ENCODE measurements around the gene PIGQ. TPM values are rescaled to one million over a fixed set of nuclear protein-coding genes. Genes with fewer than 3 reads are reported as not detected.

Gene PIGQ
- polyA plus RNA-seq, 2 donors = 22.8 to 40.1 TPM

- Histone ChIP-seq H3K27ac (ENCODE audit: low read depth in 2 of 2, low read length in 1 of 2) (no peak overlapping the region), H3K4me3 (ENCODE audit: low read depth in 1 of 2, low read length in 2 of 2) (no peak overlapping the region), H3K4me1 (ENCODE audit: control insufficient read depth in 2 of 2, insufficient read depth in 2 of 2, low read length in 1 of 2) (peaks cover 0 to 3% of the 10 kb centered on the region in 2 donors), H3K36me3 (ENCODE audit: control insufficient read depth in 2 of 2, insufficient read depth in 2 of 2, low read length in 1 of 2) (peaks cover 0 to 20% of the 10 kb centered on the region in 2 donors), H3K27me3 (ENCODE audit: control insufficient read depth in 1 of 2, insufficient read depth in 2 of 2, low read length in 2 of 2) (no peaks in the 10 kb centered on the region), H3K9me3 (ENCODE audit: control insufficient read depth in 2 of 2, insufficient read depth in 1 of 2, low read depth in 1 of 2, low read length in 1 of 2) (no peaks in the 10 kb centered on the region)
- 19 to 39% methylated on average over 34 of the region's 34 CpGs for WGBS, 2 donors
Observed at GRCh38 chr16:578870-579405, 9.2 kb downstream of the PIGQ start.

- Histone ChIP-seq H3K4me3 (ENCODE audit: low read depth in 1 of 2, low read length in 2 of 2) (no peak overlapping the region), H3K27ac (ENCODE audit: low read depth in 2 of 2, low read length in 1 of 2) (no peak overlapping the region), H3K27me3 (ENCODE audit: control insufficient read depth in 1 of 2, insufficient read depth in 2 of 2, low read length in 2 of 2) (no peaks in the 10 kb centered on the region), H3K36me3 (ENCODE audit: control insufficient read depth in 2 of 2, insufficient read depth in 2 of 2, low read length in 1 of 2) (peaks cover 0 to 7% of the 10 kb centered on the region in 2 donors), H3K4me1 (ENCODE audit: control insufficient read depth in 2 of 2, insufficient read depth in 2 of 2, low read length in 1 of 2) (peaks cover 0 to 3% of the 10 kb centered on the region in 2 donors), H3K9me3 (ENCODE audit: control insufficient read depth in 2 of 2, insufficient read depth in 1 of 2, low read depth in 1 of 2, low read length in 1 of 2) (no peaks in the 10 kb centered on the region)
- WGBS, 2 donors = 76 to 89% methylated on average over 26 to 27 of the region's 27 CpGs
Observed at GRCh38 chr16:580141-580945, 10.6 kb downstream of the PIGQ start.

- H3K9me3 ChIP-seq (ENCODE audit: control insufficient read depth in 2 of 2, insufficient read depth in 1 of 2, low read depth in 1 of 2, low read length in 1 of 2) = no peaks in the 10 kb centered on the region
- no peak overlapping the region for H3K27ac ChIP-seq (ENCODE audit: low read depth in 2 of 2, low read length in 1 of 2)
- 92 to 96% methylated on average over 19 of the region's 19 CpGs for WGBS, 2 donors
- no peak overlapping the region for H3K4me3 ChIP-seq (ENCODE audit: low read depth in 1 of 2, low read length in 2 of 2)
- no peaks in the 10 kb centered on the region for H3K27me3 ChIP-seq (ENCODE audit: control insufficient read depth in 1 of 2, insufficient read depth in 2 of 2, low read length in 2 of 2)
- peaks cover 0 to under 1% of the 10 kb centered on the region in 2 donors for H3K36me3 ChIP-seq (ENCODE audit: control insufficient read depth in 2 of 2, insufficient read depth in 2 of 2, low read length in 1 of 2)
- H3K4me1 ChIP-seq (ENCODE audit: control insufficient read depth in 2 of 2, insufficient read depth in 2 of 2, low read length in 1 of 2) = peaks cover 0 to 3% of the 10 kb centered on the region in 2 donors
Observed at GRCh38 chr16:580946-581498, 11.3 kb downstream of the PIGQ start.

GRCh38 chr16:582218-582613 is 12.4 kb downstream of the PIGQ start:
- no peak overlapping the region for H3K4me3 ChIP-seq (ENCODE audit: low read depth in 1 of 2, low read length in 2 of 2)
- no peak overlapping the region for H3K27ac ChIP-seq (ENCODE audit: low read depth in 2 of 2, low read length in 1 of 2)
- 81 to 90% methylated on average over 17 to 18 of the region's 18 CpGs for WGBS, 2 donors
- H3K27me3 ChIP-seq (ENCODE audit: control insufficient read depth in 1 of 2, insufficient read depth in 2 of 2, low read length in 2 of 2) = no peaks in the 10 kb centered on the region
- peaks cover 0 to 3% of the 10 kb centered on the region in 2 donors for H3K4me1 ChIP-seq (ENCODE audit: control insufficient read depth in 2 of 2, insufficient read depth in 2 of 2, low read length in 1 of 2)
- H3K9me3 ChIP-seq (ENCODE audit: control insufficient read depth in 2 of 2, insufficient read depth in 1 of 2, low read depth in 1 of 2, low read length in 1 of 2) = no peaks in the 10 kb centered on the region
- no peaks in the 10 kb centered on the region for H3K36me3 ChIP-seq (ENCODE audit: control insufficient read depth in 2 of 2, insufficient read depth in 2 of 2, low read length in 1 of 2)

GRCh38 chr16:582614-583331 is 13.0 kb downstream of the PIGQ start:
- Histone ChIP-seq H3K27me3 (ENCODE audit: control insufficient read depth in 1 of 2, insufficient read depth in 2 of 2, low read length in 2 of 2) (no peaks in the 10 kb centered on the region), H3K4me3 (ENCODE audit: low read depth in 1 of 2, low read length in 2 of 2) (no peak overlapping the region), H3K27ac (ENCODE audit: low read depth in 2 of 2, low read length in 1 of 2) (no peak overlapping the region), H3K9me3 (ENCODE audit: control insufficient read depth in 2 of 2, insufficient read depth in 1 of 2, low read depth in 1 of 2, low read length in 1 of 2) (no peaks in the 10 kb centered on the region), H3K36me3 (ENCODE audit: control insufficient read depth in 2 of 2, insufficient read depth in 2 of 2, low read length in 1 of 2) (no peaks in the 10 kb centered on the region), H3K4me1 (ENCODE audit: control insufficient read depth in 2 of 2, insufficient read depth in 2 of 2, low read length in 1 of 2) (peaks cover 0 to 6% of the 10 kb centered on the region in 2 donors)
- 80 to 86% methylated on average over 21 of the region's 21 CpGs for WGBS, 2 donors

GRCh38 chr16:583470-583814 is 13.7 kb downstream of the PIGQ start:
- H3K9me3 ChIP-seq (ENCODE audit: control insufficient read depth in 2 of 2, insufficient read depth in 1 of 2, low read depth in 1 of 2, low read length in 1 of 2) = no peaks in the 10 kb centered on the region
- WGBS, 2 donors = 60% methylated on average over 16 of the region's 16 CpGs
- H3K4me3 ChIP-seq (ENCODE audit: low read depth in 1 of 2, low read length in 2 of 2) = no peak overlapping the region
- no peak overlapping the region for H3K27ac ChIP-seq (ENCODE audit: low read depth in 2 of 2, low read length in 1 of 2)
- no peaks in the 10 kb centered on the region for H3K27me3 ChIP-seq (ENCODE audit: control insufficient read depth in 1 of 2, insufficient read depth in 2 of 2, low read length in 2 of 2)
- peaks cover 0 to 12% of the 10 kb centered on the region in 2 donors for H3K4me1 ChIP-seq (ENCODE audit: control insufficient read depth in 2 of 2, insufficient read depth in 2 of 2, low read length in 1 of 2)
- H3K36me3 ChIP-seq (ENCODE audit: control insufficient read depth in 2 of 2, insufficient read depth in 2 of 2, low read length in 1 of 2) = no peaks in the 10 kb centered on the region

GRCh38 chr16:583815-584591 is 14.2 kb downstream of the PIGQ start:
- Histone ChIP-seq H3K4me1 (ENCODE audit: control insufficient read depth in 2 of 2, insufficient read depth in 2 of 2, low read length in 1 of 2) (peaks cover 0 to 11% of the 10 kb centered on the region in 2 donors), H3K9me3 (ENCODE audit: control insufficient read depth in 2 of 2, insufficient read depth in 1 of 2, low read depth in 1 of 2, low read length in 1 of 2) (no peaks in the 10 kb centered on the region), H3K4me3 (ENCODE audit: low read depth in 1 of 2, low read length in 2 of 2) (no peak overlapping the region), H3K36me3 (ENCODE audit: control insufficient read depth in 2 of 2, insufficient read depth in 2 of 2, low read length in 1 of 2) (no peaks in the 10 kb centered on the region), H3K27ac (ENCODE audit: low read depth in 2 of 2, low read length in 1 of 2) (no peak overlapping the region), H3K27me3 (ENCODE audit: control insufficient read depth in 1 of 2, insufficient read depth in 2 of 2, low read length in 2 of 2) (no peaks in the 10 kb centered on the region)
- WGBS, 2 donors = 48 to 59% methylated on average over 33 to 38 of the region's 38 CpGs

GRCh38 chr16:585351-585750 is 15.6 kb downstream of the PIGQ start:
- WGBS, 2 donors = 19 to 20% methylated on average over 10 of the region's 10 CpGs
- H3K9me3 ChIP-seq (ENCODE audit: control insufficient read depth in 2 of 2, insufficient read depth in 1 of 2, low read depth in 1 of 2, low read length in 1 of 2) = no peaks in the 10 kb centered on the region
- H3K4me1 ChIP-seq (ENCODE audit: control insufficient read depth in 2 of 2, insufficient read depth in 2 of 2, low read length in 1 of 2) = peaks cover 0 to 9% of the 10 kb centered on the region in 2 donors
- no peak overlapping the region for H3K27ac ChIP-seq (ENCODE audit: low read depth in 2 of 2, low read length in 1 of 2)
- H3K36me3 ChIP-seq (ENCODE audit: control insufficient read depth in 2 of 2, insufficient read depth in 2 of 2, low read length in 1 of 2) = no peaks in the 10 kb centered on the region
- H3K4me3 ChIP-seq (ENCODE audit: low read depth in 1 of 2, low read length in 2 of 2) = no peak overlapping the region
- no peaks in the 10 kb centered on the region for H3K27me3 ChIP-seq (ENCODE audit: control insufficient read depth in 1 of 2, insufficient read depth in 2 of 2, low read length in 2 of 2)

- Histone ChIP-seq H3K36me3 (ENCODE audit: control insufficient read depth in 2 of 2, insufficient read depth in 2 of 2, low read length in 1 of 2) (no peaks in the 10 kb centered on the region), H3K4me1 (ENCODE audit: control insufficient read depth in 2 of 2, insufficient read depth in 2 of 2, low read length in 1 of 2) (peaks cover 0 to 16% of the 10 kb centered on the region in 2 donors)
Observed at GRCh38 chr16:586047-586644, 16.4 kb downstream of the PIGQ start.

More at GRCh38 chr16:586047-586644, 16.4 kb downstream of the PIGQ start:
- H3K27me3 ChIP-seq (ENCODE audit: control insufficient read depth in 1 of 2, insufficient read depth in 2 of 2, low read length in 2 of 2) = no peaks in the 10 kb centered on the region
- H3K4me3 ChIP-seq (ENCODE audit: low read depth in 1 of 2, low read length in 2 of 2) = no peak overlapping the region
- WGBS, 2 donors = 30 to 36% methylated on average over 16 of the region's 16 CpGs
- no peaks in the 10 kb centered on the region for H3K9me3 ChIP-seq (ENCODE audit: control insufficient read depth in 2 of 2, insufficient read depth in 1 of 2, low read depth in 1 of 2, low read length in 1 of 2)
- H3K27ac ChIP-seq (ENCODE audit: low read depth in 2 of 2, low read length in 1 of 2) = no peak overlapping the region
